GM18519 (cell line): ENCODE measurements around the gene SULT6B1.

ENCODE experiments used
- ATAC-seq: cut with Tn5 transposase; IDR thresholded peaks from one replicate; pipeline ENCODE4 v1.9.1; 2021; ENCODE audit warnings: mild to moderate bottlenecking, moderate library complexity; ENCODE audit not compliant: unreplicated experiment, low FRiP score

Gene SULT6B1

DNA sequence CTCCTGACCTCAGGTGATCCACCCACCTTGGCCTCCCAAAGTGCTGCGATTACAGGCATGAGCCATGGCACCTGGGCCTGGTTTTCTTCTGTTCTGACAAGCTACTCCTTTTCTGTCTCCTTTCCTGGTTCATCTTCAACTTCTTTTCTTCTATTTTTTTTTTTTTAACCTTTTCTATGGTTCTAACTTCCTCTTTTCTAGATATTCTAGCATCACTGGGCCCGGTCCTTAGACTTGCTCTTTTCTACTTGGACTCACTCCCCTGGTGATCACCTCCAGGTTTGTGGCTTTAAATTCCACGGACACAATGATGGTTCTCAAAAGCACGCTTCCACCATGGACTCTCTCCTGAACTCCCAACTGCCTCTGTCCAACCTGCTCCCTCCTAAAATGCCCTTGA is 33.7 kb downstream of the SULT6B1 start:
- no peak for ATAC-seq

DNA sequence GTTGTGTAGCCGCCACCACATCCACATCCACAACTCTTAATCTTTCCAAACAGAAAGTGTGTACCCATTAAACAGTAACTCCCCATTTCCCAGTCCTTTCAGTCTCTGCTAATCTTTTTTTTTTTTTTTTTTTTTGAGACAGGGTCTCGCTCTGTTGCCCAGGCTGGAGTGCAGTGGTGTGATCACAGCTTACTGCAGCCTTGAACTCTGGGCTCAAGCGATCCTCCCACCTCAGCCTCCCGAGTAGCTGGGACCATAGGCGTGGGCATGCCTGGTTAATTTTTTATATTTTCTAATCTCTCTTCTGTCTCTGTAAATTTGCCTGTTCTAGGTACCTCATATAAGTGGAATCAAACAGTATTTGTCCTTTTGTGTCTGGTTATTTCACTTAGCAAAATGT is 35.2 kb downstream of the SULT6B1 start:
- ATAC-seq: no peak

DNA sequence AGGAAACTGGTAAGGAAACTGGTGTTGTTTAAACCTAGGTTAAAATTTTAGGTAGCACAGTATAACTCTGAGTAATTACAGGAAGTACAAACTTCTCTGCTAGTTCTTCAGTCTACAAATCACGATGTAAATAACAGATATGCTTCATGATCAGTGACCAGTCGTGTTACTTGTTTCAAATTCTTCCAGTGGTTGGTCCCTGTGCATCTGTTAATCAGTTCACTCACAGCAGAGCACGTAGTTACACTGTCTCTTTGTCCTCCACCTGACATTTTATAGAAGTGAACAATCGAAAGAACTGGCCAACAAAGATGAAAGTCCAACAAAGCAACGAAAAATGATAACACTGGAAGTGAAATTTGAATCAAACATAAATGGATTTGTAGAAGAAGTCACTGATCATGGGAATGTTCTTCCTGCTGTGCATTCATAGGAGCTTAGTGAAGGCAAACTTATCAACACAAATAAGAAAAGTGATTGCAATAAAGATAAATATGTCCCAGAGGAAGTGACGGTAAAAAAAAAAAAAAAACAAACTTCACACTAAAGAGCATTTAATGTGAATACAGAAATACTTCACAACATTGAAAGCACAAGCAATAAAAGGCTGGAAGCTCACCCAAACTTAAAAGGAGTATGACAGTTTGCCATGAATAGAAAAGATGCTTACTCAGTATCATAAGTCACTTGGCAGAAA is 38.7 kb downstream of the SULT6B1 start:
- ATAC-seq: no peak

DNA sequence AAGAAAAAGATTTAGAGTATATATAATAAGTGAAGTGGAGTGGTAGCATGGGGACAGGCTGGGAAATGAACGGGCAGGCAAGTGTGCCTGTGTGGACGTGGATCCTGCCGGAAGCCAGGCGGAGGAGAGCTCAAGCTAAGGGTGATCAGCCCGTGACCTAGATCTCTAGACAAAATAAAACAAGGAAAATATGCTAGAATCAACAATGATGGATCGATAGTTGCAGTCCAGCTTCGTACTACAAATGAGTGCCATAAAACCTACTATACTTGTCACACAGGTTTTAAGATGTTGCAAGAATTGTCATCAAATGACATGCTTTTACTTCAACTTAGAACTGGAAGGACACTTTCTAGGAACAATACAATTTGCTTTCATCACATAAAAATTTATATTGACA is 40.1 kb downstream of the SULT6B1 start:
- ATAC-seq: no peak

DNA sequence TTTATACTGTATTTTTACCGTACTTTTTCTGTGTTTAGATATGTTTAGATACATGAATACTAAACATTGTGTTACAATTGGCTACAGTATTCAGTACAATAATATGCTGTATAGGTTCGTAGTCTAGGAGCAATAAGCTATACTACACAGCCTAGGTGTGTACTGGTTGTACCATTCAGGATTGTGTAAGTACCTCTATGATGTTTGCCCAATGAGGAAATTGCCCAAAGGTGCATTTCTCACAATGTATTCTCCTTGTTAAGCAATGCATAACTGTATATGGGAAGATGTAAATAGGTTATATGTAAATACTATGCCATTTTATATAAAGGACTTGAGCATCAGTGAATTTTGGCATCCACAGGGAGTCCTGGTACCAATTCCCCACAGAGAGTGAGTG is 42.4 kb downstream of the SULT6B1 start:
- no peak for ATAC-seq

DNA sequence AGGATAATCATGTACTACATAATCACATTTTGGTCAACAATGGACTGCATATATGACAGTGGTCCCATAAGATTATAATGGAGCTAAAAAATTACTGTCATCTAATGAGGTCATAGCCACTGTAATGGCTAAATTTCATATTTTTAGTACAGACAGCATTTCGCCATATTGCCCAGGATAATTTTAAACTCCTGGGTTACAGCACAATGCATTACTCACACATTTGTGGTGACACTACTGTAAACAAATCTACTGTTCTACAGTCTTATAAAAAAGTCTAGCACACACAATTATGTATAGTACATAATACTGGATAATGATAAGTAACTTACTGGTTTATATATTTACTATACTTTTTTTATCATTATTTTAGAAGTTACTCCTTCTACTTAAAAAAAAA is 44.5 kb downstream of the SULT6B1 start:
- no peak for ATAC-seq

DNA sequence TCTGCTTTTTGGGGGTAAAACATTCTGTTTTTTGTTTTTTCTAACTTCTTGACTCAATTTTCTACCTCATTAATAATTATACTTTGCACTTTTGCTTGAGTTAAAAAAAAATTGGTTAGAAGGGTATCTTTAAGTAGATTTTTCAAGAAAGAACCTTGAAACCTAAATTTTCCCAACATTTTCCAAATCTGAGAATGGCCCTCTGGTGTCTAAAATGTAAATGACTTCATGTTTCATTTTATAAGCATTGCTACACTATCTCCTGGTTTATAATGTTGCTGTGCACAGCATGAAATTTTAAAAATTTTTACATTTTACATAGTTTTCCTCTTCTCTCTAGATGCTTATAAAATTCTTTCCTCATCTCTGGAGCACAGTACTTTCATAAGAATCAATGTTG is 45.9 kb downstream of the SULT6B1 start:
- no peak for ATAC-seq

DNA sequence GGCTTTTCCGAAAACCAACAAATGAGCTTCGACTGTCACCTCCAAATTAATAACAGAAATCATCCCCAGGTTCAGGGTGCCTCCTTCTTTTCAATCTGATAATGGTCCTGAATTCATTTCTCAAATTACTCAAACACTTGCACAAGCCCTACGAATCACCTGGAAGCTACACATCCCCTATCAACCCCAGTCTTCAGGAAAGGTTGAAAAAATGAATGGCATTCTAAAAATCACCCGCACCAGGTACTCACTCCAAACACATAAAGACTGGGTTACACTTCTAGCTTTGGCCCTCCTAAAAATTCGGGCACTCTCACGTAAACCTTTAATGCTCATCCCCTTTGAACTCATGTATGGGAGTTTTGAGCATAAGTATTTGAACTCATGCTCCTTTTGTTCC is 55.6 kb downstream of the SULT6B1 start:
- no peak for ATAC-seq

DNA sequence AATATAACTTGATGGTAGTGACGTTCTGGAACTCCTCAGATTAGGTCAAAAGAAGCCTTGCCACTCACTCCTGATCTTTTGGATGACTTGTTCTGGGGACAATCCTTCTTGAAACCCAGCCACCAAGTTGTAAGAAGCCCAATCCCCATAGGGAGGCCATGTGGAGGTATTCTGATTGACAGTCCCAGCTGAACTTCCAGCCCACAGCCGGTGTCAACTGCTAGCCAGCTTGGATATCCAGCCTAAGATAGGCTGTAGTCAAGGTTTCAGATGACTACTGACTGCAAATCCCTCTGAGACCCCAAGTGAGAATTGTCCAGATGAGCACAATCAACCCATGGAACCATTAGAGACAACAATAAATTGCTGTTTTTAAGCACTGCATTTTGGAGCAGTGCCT is 63.1 kb downstream of the SULT6B1 start:
- no peak for ATAC-seq

DNA sequence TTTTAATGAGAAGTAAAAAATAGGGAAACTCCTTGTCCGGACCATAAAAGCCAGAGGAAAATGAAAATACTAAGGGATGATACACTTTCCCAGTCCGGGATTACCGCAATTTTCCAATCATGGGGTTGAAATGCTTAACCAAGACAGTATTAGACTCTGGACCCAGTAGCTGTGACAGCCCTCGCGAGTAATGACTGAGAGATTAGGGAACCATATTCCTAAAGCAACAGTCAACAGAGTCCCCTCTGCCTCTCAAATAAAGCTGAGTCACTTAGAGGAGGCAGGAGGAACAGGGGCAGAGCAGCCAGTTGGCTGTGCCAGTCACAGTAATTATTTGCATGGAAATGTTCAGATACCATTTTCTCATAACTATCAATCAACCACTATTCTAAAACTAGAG is 69.3 kb downstream of the SULT6B1 start:
- ATAC-seq: no peak
